ES-I3 (cell line): ENCODE measurements around the gene BROX.
"Not testable (repeated sequence)": the region's sequence is repeated elsewhere in the genome, so short reads cannot be mapped to it uniquely, and the experiment has no call there.

Source experiments
- H3K36me3 ChIP-seq: 2 replicates; pipeline ENCODE4 v1.6.1; 2013; ENCODE audit warnings: mild to moderate bottlenecking, low read length, control low read depth, moderate library complexity; ENCODE audit not compliant: insufficient read depth
- H3K4me1 ChIP-seq: 2 replicates; pipeline ENCODE4 v1.6.1; 2013; ENCODE audit warnings: mild to moderate bottlenecking, control low read depth, low read length; ENCODE audit not compliant: insufficient read depth
- H3K9ac ChIP-seq: 2 replicates; pipeline ENCODE4 v1.6.1; 2013; ENCODE audit warnings: low read depth, mild to moderate bottlenecking, low read length, moderate library complexity
- H3K9me3 ChIP-seq: 2 replicates; pipeline ENCODE4 v1.6.1; 2013; ENCODE audit warnings: mild to moderate bottlenecking, low read length, moderate library complexity; ENCODE audit not compliant: control insufficient read depth, insufficient read depth

BROX gene

GRCh38 chr1:222741630-222742457, 29.5 kb downstream of the BROX start:
- not testable (repeated sequence) for H3K4me1 ChIP-seq, H3K9ac ChIP-seq, H3K36me3 ChIP-seq, H3K9me3 ChIP-seq

- no peaks in the 10 kb centered on the region for H3K9me3 ChIP-seq
- H3K9ac ChIP-seq = no peak overlapping the region
- no peaks in the 10 kb centered on the region for H3K36me3 ChIP-seq
- H3K4me1 ChIP-seq = no peaks in the 10 kb centered on the region
Measured at GRCh38 chr1:222749927-222750326, 37.6 kb downstream of the BROX start.

- H3K36me3 ChIP-seq = no peaks in the 10 kb centered on the region
- no peaks in the 10 kb centered on the region for H3K4me1 ChIP-seq
- H3K9ac ChIP-seq = no peak overlapping the region
Measured at GRCh38 chr1:222750651-222751050, 38.3 kb downstream of the BROX start.

GRCh38 chr1:222751255-222751654, 38.9 kb downstream of the BROX start:
- H3K9me3 ChIP-seq = no peaks in the 10 kb centered on the region
- H3K36me3 ChIP-seq = no peaks in the 10 kb centered on the region

More at GRCh38 chr1:222750651-222751050, 38.3 kb downstream of the BROX start:
- H3K9me3 ChIP-seq = no peaks in the 10 kb centered on the region

GRCh38 chr1:222754366-222755139, 42.2 kb downstream of the BROX start:
- Histone ChIP-seq H3K4me1 (no peaks in the 10 kb centered on the region), H3K36me3 (no peaks in the 10 kb centered on the region), H3K9ac (no peak overlapping the region), H3K9me3 (no peaks in the 10 kb centered on the region)

More at GRCh38 chr1:222751255-222751654, 38.9 kb downstream of the BROX start:
- no peaks in the 10 kb centered on the region for H3K4me1 ChIP-seq
- H3K9ac ChIP-seq = no peak overlapping the region

- Histone ChIP-seq H3K9me3 (no peaks in the 10 kb centered on the region), H3K4me1 (no peaks in the 10 kb centered on the region), H3K9ac (no peak overlapping the region), H3K36me3 (no peaks in the 10 kb centered on the region)
Measured at GRCh38 chr1:222757646-222758268, 45.4 kb downstream of the BROX start.

DNA sequence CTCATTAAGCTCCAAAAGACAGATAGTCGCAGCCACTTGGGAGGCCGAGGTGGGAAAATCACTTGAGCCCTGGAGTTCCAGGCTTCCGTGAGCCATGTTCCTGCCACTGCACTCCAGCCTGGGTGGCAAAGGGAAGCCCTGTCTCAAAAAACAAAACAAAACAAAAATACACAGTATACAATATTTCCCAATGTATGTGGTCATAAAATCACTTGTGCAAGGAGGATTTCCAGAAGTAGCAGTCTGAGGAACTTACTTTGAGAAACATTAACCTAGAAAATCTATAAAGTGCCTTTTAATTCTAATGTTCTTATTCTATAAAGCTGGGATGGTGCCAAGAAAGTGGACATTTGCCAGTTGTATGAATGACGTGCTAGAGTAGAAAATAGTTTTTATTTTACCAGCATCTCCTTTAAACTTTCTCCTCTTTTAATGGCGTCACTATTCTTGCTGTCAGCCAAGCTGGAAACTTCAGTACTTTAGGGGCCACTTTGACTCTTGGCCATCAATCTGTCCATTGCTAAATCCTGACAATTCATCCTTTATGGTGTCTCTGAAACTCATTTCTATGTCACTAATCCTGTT, 47.2 kb downstream of the BROX start:
- Histone ChIP-seq H3K9me3 (no peaks in the 10 kb centered on the region), H3K4me1 (no peaks in the 10 kb centered on the region), H3K9ac (no peak overlapping the region), H3K36me3 (no peaks in the 10 kb centered on the region)

DNA sequence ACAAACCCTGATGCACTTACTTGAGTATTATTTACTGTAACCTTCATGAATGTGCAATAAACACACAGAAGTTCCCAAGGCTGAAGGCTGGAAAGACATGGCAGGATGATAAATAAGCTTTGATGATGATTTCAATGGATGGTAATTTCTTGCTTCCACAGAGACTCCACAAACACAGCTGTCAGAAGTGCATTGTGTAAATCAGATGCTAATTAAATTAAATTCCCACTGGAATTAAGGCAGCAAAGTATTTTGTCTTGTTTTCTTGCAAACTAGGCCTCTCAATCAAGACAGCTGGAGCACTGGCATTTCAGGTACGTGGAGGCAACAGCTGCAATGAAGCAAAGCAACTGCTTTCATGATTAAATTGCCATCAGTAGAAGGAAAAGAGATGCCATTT, 48.7 kb downstream of the BROX start:
- Histone ChIP-seq H3K36me3 (no peaks in the 10 kb centered on the region), H3K9ac (no peak overlapping the region), H3K9me3 (no peaks in the 10 kb centered on the region), H3K4me1 (no peaks in the 10 kb centered on the region)

- H3K9ac ChIP-seq, H3K9me3 ChIP-seq, H3K36me3 ChIP-seq, H3K4me1 ChIP-seq: not testable (repeated sequence)
Measured at GRCh38 chr1:222762178-222762577, 49.8 kb downstream of the BROX start.

DNA sequence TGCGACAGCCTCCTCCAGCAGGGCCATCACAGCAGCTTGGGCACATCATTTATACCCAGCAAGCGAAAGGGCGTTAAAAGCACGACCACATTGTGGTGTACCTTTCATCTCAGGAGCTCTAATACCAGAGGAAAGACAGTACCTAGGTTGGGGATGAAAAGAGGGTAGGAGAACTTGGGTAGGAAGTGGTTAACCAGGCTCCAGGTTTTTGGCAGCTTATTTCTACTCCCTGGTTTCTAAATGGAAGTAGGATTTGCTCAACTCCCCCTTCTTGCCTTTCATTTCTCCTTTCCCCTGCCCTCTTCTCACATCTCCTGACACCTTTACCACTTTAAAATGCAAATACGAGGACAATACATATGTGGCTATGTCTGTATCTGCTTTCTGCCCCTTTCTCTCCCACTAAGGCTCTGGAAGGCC, 54.8 kb downstream of the BROX start:
- no peaks in the 10 kb centered on the region for H3K36me3 ChIP-seq
- no peaks in the 10 kb centered on the region for H3K4me1 ChIP-seq
- H3K9ac ChIP-seq = no peak overlapping the region
- H3K9me3 ChIP-seq = peaks cover 6% of the 10 kb centered on the region

DNA sequence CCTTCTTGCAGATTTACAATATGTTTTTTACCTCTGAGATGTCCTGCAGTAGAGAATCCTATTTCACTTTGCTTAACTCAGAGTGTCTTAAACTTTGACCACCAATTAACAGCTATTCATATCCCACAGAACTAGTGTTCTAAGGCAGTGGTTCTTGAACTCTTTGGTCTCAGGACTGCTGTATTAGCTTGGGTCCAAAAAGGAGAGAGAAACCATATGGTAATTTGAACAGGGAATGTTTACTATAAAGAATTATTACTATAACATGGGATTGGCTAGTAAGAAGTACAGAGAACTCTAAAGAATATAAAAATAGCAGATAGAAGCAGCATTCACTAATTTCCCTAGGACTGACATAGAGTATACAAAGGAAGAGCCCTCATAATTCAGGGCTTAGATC, 56.2 kb downstream of the BROX start:
- Histone ChIP-seq H3K9me3 (peaks cover 6% of the 10 kb centered on the region), H3K4me1 (no peaks in the 10 kb centered on the region), H3K9ac (no peak overlapping the region), H3K36me3 (no peaks in the 10 kb centered on the region)

GRCh38 chr1:222769181-222769580, 56.8 kb downstream of the BROX start:
- Histone ChIP-seq H3K9ac (no peak overlapping the region), H3K4me1 (no peaks in the 10 kb centered on the region), H3K9me3 (peaks cover 6% of the 10 kb centered on the region), H3K36me3 (no peaks in the 10 kb centered on the region)

DNA sequence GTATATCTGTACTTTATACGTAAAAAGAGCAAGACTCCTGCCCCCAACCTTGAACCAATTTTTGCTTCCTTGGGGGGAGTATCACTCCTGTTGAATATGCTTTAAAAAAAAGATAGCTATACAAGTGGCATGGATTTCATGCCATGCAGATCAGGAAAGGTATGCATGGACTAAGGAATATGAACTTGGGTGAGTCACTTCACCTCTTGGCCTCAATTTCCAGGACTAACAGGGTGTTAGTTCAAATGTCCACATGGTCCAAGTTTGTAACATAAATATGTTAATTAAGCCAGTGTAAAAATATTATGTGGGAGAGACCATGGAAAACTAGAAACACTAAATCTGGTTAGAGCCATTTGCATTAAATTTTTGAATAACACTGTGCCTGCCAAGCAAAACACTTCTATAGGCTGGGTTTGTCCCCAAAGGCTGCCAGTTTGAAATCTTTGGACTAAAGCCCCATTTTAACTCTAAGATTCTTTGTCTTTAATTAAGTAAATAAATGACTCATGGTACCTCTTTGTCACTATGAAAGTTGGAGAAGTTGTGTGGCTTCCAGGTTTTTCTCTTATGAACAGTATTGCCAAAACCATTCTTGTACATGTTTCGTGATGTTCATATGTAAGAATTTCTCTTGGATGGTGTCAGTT, 57.7 kb downstream of the BROX start:
- Histone ChIP-seq H3K36me3 (no peaks in the 10 kb centered on the region), H3K9ac (no peak overlapping the region), H3K9me3 (peaks cover 6% of the 10 kb centered on the region), H3K4me1 (no peaks in the 10 kb centered on the region)

GRCh38 chr1:222772996-222773379, 60.6 kb downstream of the BROX start:
- peaks cover 6% of the 10 kb centered on the region for H3K9me3 ChIP-seq

More at GRCh38 chr1:222772996-222773379, 60.6 kb downstream of the BROX start:
- no peaks in the 10 kb centered on the region for H3K4me1 ChIP-seq
- no peaks in the 10 kb centered on the region for H3K36me3 ChIP-seq
- H3K9ac ChIP-seq = no peak overlapping the region
